ENCODE data around the gene C19orf33.
"Not testable (repeated sequence)": the region's sequence is repeated elsewhere in the genome, so short reads cannot be mapped to it uniquely, and the experiment has no call there.

Gene C19orf33

GRCh38 chr19:38309615-38310278, 5.7 kb downstream of the C19orf33 start:
- no peak for DNase-seq

- no peak for DNase-seq
Observed at GRCh38 chr19:38310279-38310670, 6.2 kb downstream of the C19orf33 start.

GRCh38 chr19:38310986-38311385, 6.9 kb downstream of the C19orf33 start:
- DNase-seq, result no peak

GRCh38 chr19:38315657-38316476, 11.8 kb downstream of the C19orf33 start, which contains the start of gene YIF1B:
YIF1B (minus strand) TSS chr19:38315947; CDS start chr19:38315917, 30 bp downstream.
- peak; percentile 92 for DNase-seq

GRCh38 chr19:38316477-38317067, 12.5 kb downstream of the C19orf33 start:
- DNase-seq, result no peak

GRCh38 chr19:38317104-38317612, 13.1 kb downstream of the C19orf33 start:
- no peak for DNase-seq

- no peak for DNase-seq
Observed at GRCh38 chr19:38318660-38319059, 14.6 kb downstream of the C19orf33 start.

- DNase-seq, result peak; percentile 75
Observed at GRCh38 chr19:38319421-38320258, 15.6 kb downstream of the C19orf33 start, which contains the start of gene KCNK6. KCNK6 (plus strand) TSS chr19:38319845; CDS start chr19:38319951, 106 bp downstream.

GRCh38 chr19:38320969-38321339, 16.9 kb downstream of the C19orf33 start:
- DNase-seq, result no peak

GRCh38 chr19:38321646-38322196, 17.7 kb downstream of the C19orf33 start:
- no peak for DNase-seq

- DNase-seq, result no peak
Observed at GRCh38 chr19:38323291-38323690, 19.2 kb downstream of the C19orf33 start.

- DNase-seq, result no peak
Observed at GRCh38 chr19:38324431-38324830, 20.4 kb downstream of the C19orf33 start.

- DNase-seq, result no peak
Observed at GRCh38 chr19:38326591-38326990, 22.5 kb downstream of the C19orf33 start.

- no peak for DNase-seq
Observed at GRCh38 chr19:38329651-38330050, 25.6 kb downstream of the C19orf33 start.

GRCh38 chr19:38331728-38332127, 27.7 kb downstream of the C19orf33 start:
- DNase-seq, result no peak

- no peak for DNase-seq
Observed at GRCh38 chr19:38333245-38333644, 29.2 kb downstream of the C19orf33 start.

GRCh38 chr19:38335949-38336637, 32.0 kb downstream of the C19orf33 start:
- peak; percentile 93 for DNase-seq

- peak; percentile 89 for DNase-seq
Observed at GRCh38 chr19:38336638-38337359, 32.7 kb downstream of the C19orf33 start.

GRCh38 chr19:38337360-38337653, 33.3 kb downstream of the C19orf33 start:
- no peak for DNase-seq

GRCh38 chr19:38339011-38339410, 35.0 kb downstream of the C19orf33 start:
- not testable (repeated sequence) for DNase-seq

GRCh38 chr19:38340927-38341326, 36.9 kb downstream of the C19orf33 start:
- DNase-seq, result no peak
